H9 (cell line): Measurements from ENCODE around the gene TCERG1L. TPM values are rescaled to one million over a fixed set of nuclear protein-coding genes. Genes with fewer than 3 reads are reported as not detected.

Experiments used
- DNase-seq: peaks from one replicate; pipeline ENCODE4 v3.0.0-alpha.2; 2017
- H2AFZ ChIP-seq: one replicate; pipeline ENCODE4 v1.6.1; 2013; ENCODE audit warnings: mild to moderate bottlenecking, low read length, control low read depth, moderate library complexity
- H2AK5ac ChIP-seq: 2 replicates; pipeline ENCODE4 v1.6.1; 2013; ENCODE audit warnings: low read length, control low read depth, mixed read lengths; ENCODE audit not compliant: insufficient read length
- H2BK120ac ChIP-seq: one replicate; pipeline ENCODE4 v1.6.1; 2013; ENCODE audit warnings: low read depth, mild to moderate bottlenecking, low read length, control low read depth, inconsistent platforms; ENCODE audit not compliant: poor library complexity, severe bottlenecking
- H2BK12ac ChIP-seq: 2 replicates; pipeline ENCODE4 v1.6.1; 2013; ENCODE audit warnings: low read length, control low read depth, mixed read lengths, low read depth; ENCODE audit not compliant: insufficient read length
- H2BK15ac ChIP-seq: 2 replicates; pipeline ENCODE4 v1.6.1; 2013; ENCODE audit warnings: low read depth, low read length, control low read depth
- H2BK20ac ChIP-seq: one replicate; pipeline ENCODE4 v1.6.1; 2013; ENCODE audit warnings: low read depth, mild to moderate bottlenecking, low read length, control low read depth, inconsistent platforms; ENCODE audit not compliant: poor library complexity, severe bottlenecking
- H2BK5ac ChIP-seq: 2 replicates; pipeline ENCODE4 v1.6.1; 2013; ENCODE audit warnings: low read length, control low read depth, mixed read lengths; ENCODE audit not compliant: insufficient read length
- H3K14ac ChIP-seq: 2 replicates; pipeline ENCODE4 v1.6.1; 2013; ENCODE audit warnings: low read length, control low read depth; ENCODE audit not compliant: insufficient read depth
- H3K18ac ChIP-seq: 2 replicates; pipeline ENCODE4 v1.6.1; 2013; ENCODE audit warnings: low read depth, mild to moderate bottlenecking, mixed read lengths, low read length, control low read depth; ENCODE audit not compliant: insufficient read length
- H3K23ac ChIP-seq: 2 replicates; pipeline ENCODE4 v1.6.1; 2013; ENCODE audit warnings: low read length, control low read depth, mixed read lengths, low read depth; ENCODE audit not compliant: insufficient read length
- H3K23me2 ChIP-seq: 2 replicates; pipeline ENCODE4 v1.6.1; 2013; ENCODE audit warnings: low read depth, mild to moderate bottlenecking, mixed read lengths, low read length, control low read depth; ENCODE audit not compliant: insufficient read length, poor library complexity, severe bottlenecking
- H3K27ac ChIP-seq: 2 replicates; pipeline ENCODE4 v1.5.1; 2013; ENCODE audit warnings: low read length, control low read depth, mixed read lengths, low read depth; ENCODE audit not compliant: insufficient read length
- H3K27me3 ChIP-seq: 2 replicates; pipeline ENCODE4 v1.6.1; 2013; ENCODE audit warnings: low read length, control low read depth, inconsistent platforms; ENCODE audit not compliant: insufficient read depth
- H3K4ac ChIP-seq: 2 replicates; pipeline ENCODE4 v1.6.1; 2013; ENCODE audit warnings: low read depth, mild to moderate bottlenecking, control low read depth, inconsistent platforms, low read length, moderate library complexity
- H3K4me1 ChIP-seq: 2 replicates; pipeline ENCODE4 v1.6.1; 2013; ENCODE audit warnings: low read length, control low read depth, inconsistent platforms; ENCODE audit not compliant: insufficient read depth
- H3K4me2 ChIP-seq: 2 replicates; pipeline ENCODE4 v1.6.1; 2013; ENCODE audit warnings: low read length, control low read depth, mixed read lengths; ENCODE audit not compliant: insufficient read length, insufficient read depth
- H3K56ac ChIP-seq: 2 replicates; pipeline ENCODE4 v1.6.1; 2013; ENCODE audit warnings: low read depth, mild to moderate bottlenecking, mixed read lengths, low read length, control low read depth; ENCODE audit not compliant: insufficient read length
- H3K79me1 ChIP-seq: 2 replicates; pipeline ENCODE4 v1.6.1; 2013; ENCODE audit warnings: low read depth, mild to moderate bottlenecking, moderate library complexity, low read length, control low read depth, inconsistent platforms; ENCODE audit not compliant: insufficient read depth, poor library complexity, severe bottlenecking
- H3K79me2 ChIP-seq: 2 replicates; pipeline ENCODE4 v1.6.1; 2013; ENCODE audit warnings: low read length, control low read depth, inconsistent platforms; ENCODE audit not compliant: insufficient read depth
- H3K9ac ChIP-seq: 2 replicates; pipeline ENCODE4 v1.6.1; 2013; ENCODE audit warnings: low read length, control low read depth, mixed read lengths; ENCODE audit not compliant: insufficient read length; ENCODE audit errors: extremely low read depth
- H3K9me3 ChIP-seq: one replicate; pipeline ENCODE4 v1.6.1; 2013; ENCODE audit warnings: low read depth, low read length, inconsistent platforms; ENCODE audit not compliant: control insufficient read depth
- H3T11ph ChIP-seq: one replicate; pipeline ENCODE4 v1.6.1; 2013; ENCODE audit warnings: mild to moderate bottlenecking, low read length, control low read depth, inconsistent platforms
- H4K20me1 ChIP-seq: one replicate; pipeline ENCODE4 v1.6.1; 2013; ENCODE audit not compliant: control insufficient read depth, insufficient read length, insufficient read depth
- H4K5ac ChIP-seq: 2 replicates; pipeline ENCODE4 v1.6.1; 2013; ENCODE audit warnings: low read depth, mild to moderate bottlenecking, mixed read lengths, low read length, control low read depth; ENCODE audit not compliant: insufficient read length
- H4K8ac ChIP-seq: replicated peaks from 2 replicates; pipeline ENCODE4 v1.6.1; 2013; ENCODE audit warnings: low read length, control low read depth, mixed read lengths, low read depth; ENCODE audit not compliant: insufficient read length
- H4K91ac ChIP-seq: 2 replicates; pipeline ENCODE4 v1.6.1; 2013; ENCODE audit warnings: low read depth, mild to moderate bottlenecking, moderate library complexity, mixed read lengths, low read length, control low read depth; ENCODE audit not compliant: insufficient read length
- H3K27ac Mint-ChIP-seq, 3 experiments: 2 replicates in 2 of 3; 3 replicates in 1 of 3; pipeline ENCODE4 v1.8.0; 2020 to 2021; ENCODE audit warnings: mixed read lengths in 3 of 3, mild to moderate bottlenecking in 1 of 3, moderate library complexity in 1 of 3
- H3K27me3 Mint-ChIP-seq: 2 replicates; pipeline ENCODE4 v1.8.0; 2021; ENCODE audit warnings: low read depth, mild to moderate bottlenecking, moderate library complexity, mixed read lengths
- H3K36me3 Mint-ChIP-seq, 3 experiments: 2 replicates in 2 of 3; 3 replicates in 1 of 3; pipeline ENCODE4 v1.8.0; 2020 to 2021; ENCODE audit warnings: low read depth in 3 of 3, mixed read lengths in 3 of 3; ENCODE audit not compliant: insufficient read depth in 1 of 3
- H3K4me1 Mint-ChIP-seq, 2 experiments: 2 replicates each; pipeline ENCODE4 v1.8.0; 2020; ENCODE audit warnings: mixed read lengths in 2 of 2
- H3K4me3 Mint-ChIP-seq, 2 experiments: 2 replicates in 1 of 2; 3 replicates in 1 of 2; pipeline ENCODE4 v1.8.0; 2020 to 2021; ENCODE audit warnings: mild to moderate bottlenecking in 2 of 2, mixed read lengths in 2 of 2, moderate library complexity in 1 of 2
- H3K9me3 Mint-ChIP-seq, 2 experiments: 2 replicates in 1 of 2; 3 replicates in 1 of 2; pipeline ENCODE4 v1.8.0; 2020; ENCODE audit warnings: mild to moderate bottlenecking in 2 of 2, mixed read lengths in 2 of 2, moderate library complexity in 1 of 2
- CTCF ChIP-seq: fragments of 200-600 bp; sonication (generic); conservative IDR thresholded peaks from 3 replicates; pipeline ENCODE4 v1.8.0; 2021; ENCODE audit warnings: antibody characterized with exemption, mild to moderate bottlenecking
- WGBS: extraction: QIAGEN DNeasy Blood & Tissue Kit; methylation state at CpG from one replicate; pipeline ENCODE4 v1.1.7; 2013; ENCODE audit warnings: missing lambda C conversion rate, low lambda C conversion rate, mixed read lengths; ENCODE audit not compliant: insufficient read length; ENCODE audit errors: extremely low coverage; 5-methylcytosine and 5-hydroxymethylcytosine counted together
- total RNA-seq: library from RNA; stranded (reverse); gene quantifications from 2 replicates; pipeline ENCODE4 v1.2.1, GENCODE V29; 2021

TCERG1L gene
- total RNA-seq, 1 experiment from 2014 or later = 3.3 TPM

DNA sequence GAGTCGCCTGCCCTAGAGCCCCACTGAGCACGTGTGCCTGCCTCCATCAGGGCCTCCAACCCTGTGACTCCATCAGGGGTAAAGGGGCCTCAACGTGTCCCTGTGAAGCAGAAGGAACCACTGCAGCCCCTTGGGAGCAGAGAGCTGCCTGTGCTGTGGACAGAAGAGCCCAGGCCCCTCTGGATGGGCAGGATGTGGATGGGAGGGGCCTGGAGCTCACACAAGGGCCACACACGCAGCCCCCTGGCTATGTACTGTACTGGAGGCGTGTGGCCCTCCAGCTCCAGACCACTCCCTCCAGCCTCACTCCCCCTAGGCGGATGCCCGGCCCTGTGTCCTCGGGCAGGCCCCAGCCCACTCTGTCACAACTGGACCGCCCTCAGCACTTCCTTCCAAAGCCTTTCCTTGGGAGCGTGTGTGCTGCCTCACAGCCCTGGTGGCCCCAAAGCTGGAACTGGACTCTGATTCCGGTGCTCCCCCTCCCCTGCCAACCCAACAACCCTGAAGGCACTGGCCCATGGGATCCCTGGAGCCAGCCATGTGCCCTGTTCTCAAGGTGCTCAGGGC lies 238.0 kb downstream of the TCERG1L start:
- Histone ChIP-seq H2BK12ac (no peak overlapping the region), H4K8ac (no peak overlapping the region), H3K9me3 (no peaks in the 10 kb centered on the region), H3K79me1 (no peaks in the 10 kb centered on the region), H3K4ac (no peak overlapping the region), H3K4me2 (no peak overlapping the region), H2BK120ac (no peak overlapping the region), H3K18ac (no peak overlapping the region), H3T11ph (no peak overlapping the region), H3K56ac (no peak overlapping the region), H2BK5ac (no peak overlapping the region), H3K14ac (no peak overlapping the region), H2BK15ac (no peak overlapping the region), H4K20me1 (no peaks in the 10 kb centered on the region), H2BK20ac (no peak overlapping the region), H3K79me2 (no peaks in the 10 kb centered on the region), H3K4me1 (peaks cover 2% of the 10 kb centered on the region; the same call in 1 of the 2 replicates), H2AFZ (no peak overlapping the region), H3K27me3 (no peaks in the 10 kb centered on the region), H3K23ac (no peak overlapping the region), H3K23me2 (no peaks in the 10 kb centered on the region), H2AK5ac (no peak overlapping the region), H3K27ac (no peak overlapping the region), H4K91ac (no peak overlapping the region), H4K5ac (no peak overlapping the region), H3K9ac (no peak overlapping the region)
- Mint-ChIP-seq H3K4me1 (peaks cover 22 to 23% of the 10 kb centered on the region in 2 experiments), H3K27me3 (peaks cover 2% of the 10 kb centered on the region; the same call in 1 of the 2 replicates), H3K27ac (no peak overlapping the region), H3K9me3 (no peaks in the 10 kb centered on the region; a peak in 1 of 5 replicates), H3K36me3 (no peaks in the 10 kb centered on the region), H3K4me3 (no peak overlapping the region)
- DNase-seq = no peak
- TF ChIP-seq CTCF = no peak
- WGBS = no CpG with 5 or more reads among the region's 11 CpGs
